Measurements from ENCODE around the gene OR2K2.
"Not testable (repeated sequence)": the region's sequence is repeated elsewhere in the genome, so short reads cannot be mapped to it uniquely, and the experiment has no call there.

Gene OR2K2

DNA sequence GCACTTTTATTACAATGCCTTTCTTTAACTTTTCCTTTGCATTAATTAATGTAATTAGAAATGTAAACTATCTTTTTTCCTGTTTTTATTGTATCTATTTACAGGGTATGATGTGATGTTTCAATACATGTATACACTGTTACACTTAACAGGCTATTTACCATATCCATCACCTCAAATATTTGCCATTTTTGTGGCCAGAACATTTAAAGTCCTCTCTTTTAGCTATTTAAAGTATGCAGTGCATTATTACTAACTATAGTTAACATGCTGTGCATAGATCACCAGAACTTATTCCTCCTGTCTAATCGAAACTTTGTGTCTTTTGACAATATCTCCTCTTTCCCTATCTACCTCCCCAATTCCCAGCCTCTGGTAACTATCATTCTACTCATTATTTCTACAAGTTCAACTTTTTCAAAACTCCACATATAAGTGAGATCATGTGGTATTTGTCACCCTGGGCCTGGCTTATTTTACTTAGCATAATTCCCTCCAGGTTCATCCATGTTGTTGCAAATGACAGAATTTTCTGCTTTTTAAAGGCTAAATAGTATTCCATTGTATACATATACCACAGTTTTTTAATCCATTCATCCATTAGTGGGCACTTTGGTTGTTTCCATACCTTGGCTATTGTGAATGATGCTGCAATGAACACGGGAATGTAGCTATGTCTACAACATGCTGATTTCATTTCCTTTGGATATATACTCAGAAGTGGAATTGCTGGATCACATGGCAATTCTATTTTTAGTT, 32.8 kb downstream of the OR2K2 start:
- no peak for DNase-seq

DNA sequence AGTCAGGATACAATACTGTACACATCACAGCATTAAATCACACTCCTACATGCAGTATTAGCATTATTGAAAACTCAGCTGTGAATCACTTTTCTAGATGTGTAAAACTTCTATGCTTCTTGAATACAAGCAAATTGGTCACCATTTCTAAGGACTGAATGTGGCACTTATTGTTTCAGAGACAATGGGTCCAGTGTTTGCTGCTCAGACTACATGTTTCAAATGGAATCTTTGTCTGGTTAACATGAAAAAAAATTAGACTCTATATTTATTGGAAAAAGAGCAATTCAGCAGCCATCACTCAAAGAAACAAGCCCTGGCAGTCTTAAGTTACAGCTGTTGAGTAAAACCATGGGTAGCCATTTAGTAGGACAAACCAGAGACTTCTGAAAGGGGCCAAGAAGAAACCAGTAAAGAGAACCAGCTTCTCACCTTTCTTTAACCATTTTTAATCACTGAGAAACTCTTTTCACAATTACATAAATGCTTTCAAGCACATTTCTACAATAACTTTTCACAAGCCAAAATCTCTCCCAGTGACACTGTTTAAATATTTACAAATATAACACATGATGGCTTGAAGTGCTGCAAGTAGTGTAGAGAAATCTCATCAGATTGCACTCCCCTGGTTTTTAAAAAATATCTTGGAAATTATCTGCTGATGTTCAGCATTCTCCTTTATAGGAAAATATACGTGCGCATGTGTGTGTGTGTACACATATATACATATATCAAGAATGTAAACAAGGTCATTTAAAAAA, 35.2 kb downstream of the OR2K2 start:
- DNase-seq = no peak

DNA sequence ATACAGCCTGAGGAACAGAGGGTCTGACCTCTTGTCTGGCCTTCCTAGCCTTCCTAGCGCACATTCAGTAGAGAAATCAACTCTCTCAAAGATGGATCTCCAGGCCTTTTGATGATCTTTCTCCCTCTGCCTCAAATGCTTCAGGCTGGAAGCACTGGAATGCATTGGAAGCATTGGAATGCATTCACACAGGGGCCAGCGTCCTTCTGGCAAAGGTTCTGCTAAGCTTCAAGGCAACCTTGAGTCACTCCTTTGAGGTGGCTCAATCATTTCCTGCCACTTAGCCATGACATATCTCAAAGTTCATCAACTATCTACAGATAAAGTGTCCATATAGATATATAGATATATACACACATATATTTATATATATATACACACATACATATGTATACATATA, 42.9 kb downstream of the OR2K2 start:
- DNase-seq = no peak

DNA sequence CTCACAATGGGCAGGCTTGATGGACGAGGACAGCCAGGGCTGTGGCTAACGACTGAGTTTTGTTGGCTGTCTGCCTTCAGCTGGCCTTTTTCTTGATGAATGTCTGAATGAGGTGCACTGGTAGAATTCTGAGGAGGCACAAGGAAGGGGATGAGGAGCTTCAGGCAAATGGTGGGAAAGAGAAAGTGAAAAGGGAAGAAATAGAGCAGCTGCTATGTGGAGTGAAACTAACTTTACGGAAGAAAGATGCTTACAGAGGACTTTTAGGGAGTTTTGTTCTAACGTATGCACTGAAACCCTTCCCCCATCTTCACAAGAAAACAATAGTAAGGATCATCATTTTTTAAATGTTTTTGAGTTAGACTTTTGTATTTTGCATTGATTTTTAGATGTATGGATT, 45.3 kb downstream of the OR2K2 start:
- DNase-seq = no peak

GRCh38 chr9:111282845-111283244, 47.2 kb downstream of the OR2K2 start:
- DNase-seq = no peak

DNA sequence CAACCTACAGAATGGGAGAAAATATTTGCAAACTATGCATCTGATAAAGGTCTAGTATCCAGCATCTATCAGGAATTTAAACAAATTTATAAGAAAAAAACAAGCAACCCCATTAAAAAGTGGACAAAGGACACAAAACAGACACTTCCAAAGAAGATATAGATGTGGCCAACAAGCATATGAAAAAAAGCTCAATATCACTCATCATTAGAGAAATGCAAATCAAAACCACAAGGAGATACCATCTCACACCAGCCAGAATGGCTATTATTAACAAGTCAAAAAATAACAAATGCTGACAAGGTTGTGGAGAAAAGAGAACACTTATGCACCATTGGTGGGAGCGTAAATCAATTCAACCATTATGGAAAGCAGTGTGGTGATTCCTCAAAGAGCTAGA, 49.2 kb downstream of the OR2K2 start:
- not testable (repeated sequence) for DNase-seq
